SK-N-SH (cell line): ENCODE data around the gene GPR3. TPM values are rescaled to one million over a fixed set of nuclear protein-coding genes. Genes with fewer than 3 reads are reported as not detected.

Experiments used
- CTCF ChIA-PET: fragments of 300-600, 350-600 bp; formaldehyde crosslinking; extraction: SDS; loops from one replicate; lab custom pipeline; 2021; lab: Yijun Ruan, JAX
- POLR2A ChIA-PET: fragments of 350-600 bp; sonication (Branson Sonifier 250); formaldehyde crosslinking; extraction: SDS; loops from one replicate; lab custom pipeline; 2020; ENCODE audit warnings: antibody characterized with exemption, inconsistent platforms; lab: Yijun Ruan, JAX
- DNase-seq: peaks from one replicate; pipeline ENCODE4 v3.0.0; 2012
- H2AFZ ChIP-seq: fragments of 200-600 bp; sonication (generic); 2 replicates; pipeline ENCODE4 v1.8.1; 2016; ENCODE audit warnings: antibody characterized with exemption, mild to moderate bottlenecking, low read depth
- H3F3A ChIP-seq: fragments of 200-600 bp; sonication (generic); replicated peaks from 2 replicates; pipeline ENCODE3; 2016; ENCODE audit warnings: antibody characterized with exemption, mild to moderate bottlenecking; ENCODE audit not compliant: insufficient read depth
- H3K27ac ChIP-seq, 2 experiments: fragments of 200-500 bp in 1 of 2; fragments of 200-600 bp in 1 of 2; sonication (Bioruptor generic) in 1 of 2; sonication (generic), shearing (Covaris generic) in 1 of 2; 2 replicates each; pipeline versions ENCODE4 v1.5.1 to v1.6.1; 2014 to 2016; ENCODE audit warnings: low read depth in 2 of 2, inconsistent platforms in 1 of 2, low read length in 1 of 2, mild to moderate bottlenecking in 1 of 2, mixed read lengths in 1 of 2
- H3K27me3 ChIP-seq: fragments of 200-600 bp; sonication (generic), shearing (Covaris generic); 2 replicates; pipeline ENCODE4 v1.6.1; 2016; ENCODE audit warnings: mixed run types; ENCODE audit not compliant: insufficient read depth
- H3K36me3 ChIP-seq, 2 experiments: fragments of 200-500 bp in 1 of 2; fragments of 200-600 bp in 1 of 2; sonication (Bioruptor generic) in 1 of 2; sonication (generic) in 1 of 2; replicated peaks in 1 of 2; 2 replicates each; pipeline versions ENCODE3 to v1.5.1; 2014 to 2016; ENCODE audit warnings: low read length in 1 of 2, mild to moderate bottlenecking in 1 of 2; ENCODE audit not compliant: insufficient read depth in 2 of 2, control insufficient read depth in 1 of 2
- H3K4me1 ChIP-seq, 2 experiments: fragments of 200-500 bp in 1 of 2; fragments of 200-600 bp in 1 of 2; sonication (Bioruptor generic) in 1 of 2; sonication (generic), shearing (Covaris generic) in 1 of 2; 2 replicates each; pipeline versions ENCODE4 v1.5.1 to v1.6.1; 2014 to 2016; ENCODE audit warnings: low read depth in 1 of 2, low read length in 1 of 2, mixed run types in 1 of 2; ENCODE audit not compliant: insufficient read depth in 2 of 2, control insufficient read depth in 1 of 2
- H3K4me2 ChIP-seq: fragments of 200-600 bp; sonication (generic), shearing (Covaris generic); 2 replicates; pipeline ENCODE4 v1.6.1; 2017; ENCODE audit warnings: mixed run types
- H3K4me3 ChIP-seq, 2 experiments: fragments of 200-500 bp in 1 of 2; fragments of 200-600 bp in 1 of 2; sonication (Bioruptor generic) in 1 of 2; sonication (generic), shearing (Covaris generic) in 1 of 2; 2 replicates each; pipeline versions ENCODE4 v1.5.1 to v1.8.1; 2014 to 2016; ENCODE audit warnings: low read depth in 2 of 2, inconsistent platforms in 1 of 2, low read length in 1 of 2, mild to moderate bottlenecking in 1 of 2, mixed read lengths in 1 of 2, moderate library complexity in 1 of 2
- H3K79me2 ChIP-seq: fragments of 200-600 bp; sonication (generic); 2 replicates; pipeline ENCODE4 v1.8.1; 2017; ENCODE audit warnings: mild to moderate bottlenecking; ENCODE audit not compliant: insufficient read depth
- H3K9ac ChIP-seq: fragments of 200-600 bp; sonication (generic); 2 replicates; pipeline ENCODE4 v1.6.1; 2017; ENCODE audit warnings: mixed run types
- H3K9me2 ChIP-seq: fragments of 200-600 bp; sonication (generic); 2 replicates; pipeline ENCODE4 v1.6.1; 2017; ENCODE audit warnings: mixed run types
- H3K9me3 ChIP-seq: fragments of 200-600 bp; sonication (generic); 2 replicates; pipeline ENCODE4 v1.6.1; 2017; ENCODE audit warnings: mixed run types, mild to moderate bottlenecking, moderate library complexity
- H4K20me1 ChIP-seq: fragments of 200-600 bp; sonication (generic); 2 replicates; pipeline ENCODE4 v1.6.1; 2017; ENCODE audit warnings: mild to moderate bottlenecking, mixed run types; ENCODE audit not compliant: insufficient read depth
- FOXJ3 ChIP-seq: sonication (generic); formaldehyde crosslinking; IDR thresholded peaks from 2 replicates; pipeline ENCODE4 v1.5.1; 2020; ENCODE audit warnings: mild to moderate bottlenecking, missing genetic modification reagents
- FOXM1 ChIP-seq: IDR thresholded peaks from 2 replicates; pipeline ENCODE4 v1.4.0; 2012; ENCODE audit warnings: low read depth, mild to moderate bottlenecking
- MEF2A ChIP-seq: IDR thresholded peaks from 2 replicates; pipeline ENCODE4 v1.4.0; 2012; ENCODE audit warnings: low read depth, borderline replicate concordance
- RFX5 ChIP-seq: IDR thresholded peaks from 2 replicates; pipeline ENCODE4 v1.6.1; 2012; ENCODE audit warnings: mild to moderate bottlenecking, improper control_type of control experiment, low read length
- RXRA ChIP-seq: IDR thresholded peaks from 2 replicates; pipeline ENCODE4 v1.4.0; 2012; ENCODE audit warnings: low read depth, mild to moderate bottlenecking, borderline replicate concordance
- TAF1 ChIP-seq: IDR thresholded peaks from 2 replicates; pipeline ENCODE4 v1.6.1; 2012; ENCODE audit warnings: low read depth, mild to moderate bottlenecking, low read length, moderate library complexity, borderline replicate concordance
- WGBS: methylation state at CpG from one replicate; pipeline ENCODE4 v1.1.6; 2017; ENCODE audit warnings: low lambda C conversion rate; 5-methylcytosine and 5-hydroxymethylcytosine counted together
- polyA plus RNA-seq, 3 experiments: library from polyadenylated mRNA; depleted of rRNA; stranded (reverse); fragments of >200 nt; gene quantifications; 2 replicates each; pipeline ENCODE4 v1.2.3, GENCODE V29; 2012
- TF ChIP-seq, protein P1 (sequence below): fragments of 200-600 bp; sonication (generic); IDR thresholded peaks from 2 replicates; pipeline ENCODE4 v1.6.1; 2017; ENCODE audit warnings: antibody characterized with exemption, mild to moderate bottlenecking, moderate library complexity

The GPR3 gene
- polyA plus RNA-seq, 1 of the 3 experiments (the other 2 are of a cell fraction) = 6.0 TPM

DNA sequence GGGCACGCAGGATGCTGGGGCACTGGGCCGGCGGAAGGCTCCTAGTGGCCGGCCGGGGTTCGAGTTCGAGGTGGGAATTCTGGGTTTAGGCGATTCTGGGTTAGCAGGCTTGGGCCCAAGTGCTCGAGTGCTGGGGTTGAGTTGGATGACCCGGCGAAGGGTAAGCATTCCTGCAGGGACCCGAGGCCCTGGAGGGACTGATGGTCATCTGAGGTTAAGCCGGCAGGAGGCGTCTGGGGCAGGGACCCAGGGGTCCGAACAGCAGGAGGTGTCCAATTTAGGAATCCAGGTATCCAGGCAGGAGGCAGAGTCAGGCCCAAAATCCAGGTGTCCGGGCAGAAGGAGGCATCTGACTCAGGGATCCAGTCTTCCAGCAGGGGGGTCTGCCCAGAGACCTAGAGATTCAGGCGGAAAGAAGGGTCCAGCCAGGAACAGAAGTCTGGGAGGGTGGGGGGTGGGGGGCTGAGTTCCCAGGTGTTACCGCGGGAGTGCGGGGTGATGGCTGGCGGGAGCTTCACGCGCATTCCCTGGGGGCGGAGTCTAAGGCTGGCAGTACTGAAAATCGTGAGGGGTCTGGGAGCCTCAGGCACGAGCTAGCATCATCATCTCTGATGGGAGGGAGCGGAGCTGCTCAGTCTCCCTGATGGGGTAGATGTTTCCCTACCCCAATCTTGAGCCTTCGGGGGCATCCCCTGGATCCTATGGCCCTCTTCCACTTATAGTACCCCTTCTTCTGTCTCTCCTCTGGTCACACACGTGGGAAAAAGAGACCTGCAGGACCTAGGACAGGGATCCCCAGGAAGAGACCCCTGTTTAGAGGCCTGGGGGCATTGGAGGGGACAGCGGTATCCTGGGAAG, 585 bp downstream of the GPR3 start:
- Histone ChIP-seq H3K9ac (peak overlapping the region; percentile 95), H3K36me3 (no peaks in the 10 kb centered on the region), H3F3A (peaks cover 9% of the 10 kb centered on the region), H3K4me1 (peaks cover 0 to 28% of the 10 kb centered on the region in 2 experiments; a peak in 2 of 4 replicates), H3K4me2 (peak overlapping the region; percentile 100), H4K20me1 (no peaks in the 10 kb centered on the region), H3K9me2 (no peaks in the 10 kb centered on the region), H3K79me2 (peaks cover 11% of the 10 kb centered on the region; the same call in 1 of the 2 replicates), H3K27me3 (no peaks in the 10 kb centered on the region; the same call in 1 of the 2 replicates), H3K4me3 (peak overlapping the region; percentile 71 to 94), H2AFZ (peak overlapping the region; percentile 93; the same call in 1 of the 2 replicates), H3K27ac (peak overlapping the region; percentile 34 to 60; a peak in 2 of 4 replicates), H3K9me3 (no peaks in the 10 kb centered on the region)
- TF ChIP-seq FOXM1 = no peak
- TF ChIP-seq RXRA = no peak
- TF ChIP-seq, protein P1, sequence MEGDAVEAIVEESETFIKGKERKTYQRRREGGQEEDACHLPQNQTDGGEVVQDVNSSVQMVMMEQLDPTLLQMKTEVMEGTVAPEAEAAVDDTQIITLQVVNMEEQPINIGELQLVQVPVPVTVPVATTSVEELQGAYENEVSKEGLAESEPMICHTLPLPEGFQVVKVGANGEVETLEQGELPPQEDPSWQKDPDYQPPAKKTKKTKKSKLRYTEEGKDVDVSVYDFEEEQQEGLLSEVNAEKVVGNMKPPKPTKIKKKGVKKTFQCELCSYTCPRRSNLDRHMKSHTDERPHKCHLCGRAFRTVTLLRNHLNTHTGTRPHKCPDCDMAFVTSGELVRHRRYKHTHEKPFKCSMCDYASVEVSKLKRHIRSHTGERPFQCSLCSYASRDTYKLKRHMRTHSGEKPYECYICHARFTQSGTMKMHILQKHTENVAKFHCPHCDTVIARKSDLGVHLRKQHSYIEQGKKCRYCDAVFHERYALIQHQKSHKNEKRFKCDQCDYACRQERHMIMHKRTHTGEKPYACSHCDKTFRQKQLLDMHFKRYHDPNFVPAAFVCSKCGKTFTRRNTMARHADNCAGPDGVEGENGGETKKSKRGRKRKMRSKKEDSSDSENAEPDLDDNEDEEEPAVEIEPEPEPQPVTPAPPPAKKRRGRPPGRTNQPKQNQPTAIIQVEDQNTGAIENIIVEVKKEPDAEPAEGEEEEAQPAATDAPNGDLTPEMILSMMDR = peak; percentile 43
- peak; percentile 72 for DNase-seq
- ChIA-PET CTCF (interaction anchor here (0.6 to 20.0 kb wide), 14 partner anchors 21 to 270 kb away, joined by 3 to 731 read pairs (median 4); partner anchors contain the start of gene AHDC1), POLR2A (interaction anchor here (1.1 kb wide), 1 partner anchor 279 kb away, joined by 3 read pairs; the partner anchor contains the start of gene IFI6)
- WGBS = 51% methylated on average over 14 of the region's 30 CpGs

DNA sequence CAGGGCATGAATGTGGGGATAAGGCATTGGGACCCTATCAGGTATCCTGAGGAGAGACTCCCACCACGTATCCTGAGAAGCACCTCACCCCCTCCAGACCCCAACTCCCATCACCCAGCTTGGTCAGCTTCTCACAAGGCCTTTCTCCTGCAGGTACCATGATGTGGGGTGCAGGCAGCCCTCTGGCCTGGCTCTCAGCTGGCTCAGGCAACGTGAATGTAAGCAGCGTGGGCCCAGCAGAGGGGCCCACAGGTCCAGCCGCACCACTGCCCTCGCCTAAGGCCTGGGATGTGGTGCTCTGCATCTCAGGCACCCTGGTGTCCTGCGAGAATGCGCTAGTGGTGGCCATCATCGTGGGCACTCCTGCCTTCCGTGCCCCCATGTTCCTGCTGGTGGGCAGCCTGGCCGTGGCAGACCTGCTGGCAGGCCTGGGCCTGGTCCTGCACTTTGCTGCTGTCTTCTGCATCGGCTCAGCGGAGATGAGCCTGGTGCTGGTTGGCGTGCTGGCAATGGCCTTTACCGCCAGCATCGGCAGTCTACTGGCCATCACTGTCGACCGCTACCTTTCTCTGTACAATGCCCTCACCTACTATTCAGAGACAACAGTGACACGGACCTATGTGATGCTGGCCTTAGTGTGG, 1.3 kb downstream of the GPR3 start:
- TF ChIP-seq FOXJ3 (no peak), MEF2A (no peak), TAF1 (no peak), RFX5 (no peak)
- Histone ChIP-seq H3K9me2 (no peaks in the 10 kb centered on the region), H3K9me3 (no peaks in the 10 kb centered on the region), H3K36me3 (no peaks in the 10 kb centered on the region), H3K27me3 (no peaks in the 10 kb centered on the region; the same call in 1 of the 2 replicates), H3F3A (peaks cover 9% of the 10 kb centered on the region), H3K4me2 (peak overlapping the region; percentile 100), H3K4me3 (no peak overlapping the region; a peak in 1 of 4 replicates), H4K20me1 (no peaks in the 10 kb centered on the region), H3K27ac (no peak overlapping the region; a peak in 1 of 4 replicates), H3K4me1 (peaks cover 0 to 28% of the 10 kb centered on the region in 2 experiments; a peak in 2 of 4 replicates), H3K9ac (peak overlapping the region; percentile 95), H2AFZ (no peak overlapping the region), H3K79me2 (peaks cover 11% of the 10 kb centered on the region; the same call in 1 of the 2 replicates)
- ChIA-PET CTCF (interaction anchor here (0.6 to 20.0 kb wide), 18 partner anchors 22 to 291 kb away, joined by 3 to 731 read pairs (median 4); partner anchors contain the start of genes AHDC1 and MAP3K6), POLR2A (interaction anchor here (1.1 kb wide), 1 partner anchor 278 kb away, joined by 3 read pairs; the partner anchor contains the start of gene IFI6)
- no peak for DNase-seq
- WGBS = 94% methylated on average over 8 of the region's 18 CpGs
